SU-DHL-6 (cell line): ENCODE measurements around the gene INSC.
A peak's percentile ranks its signal among the peaks of the same experiment; 100 is the strongest.

Experiments used
- H2AFZ ChIP-seq: fragments of 200-600 bp; sonication (generic); 2 replicates; pipeline ENCODE4 v1.6.1; 2014; ENCODE audit warnings: low read depth, mild to moderate bottlenecking, moderate library complexity, mixed read lengths, antibody characterized with exemption, low read length; ENCODE audit not compliant: severe bottlenecking
- H3F3A ChIP-seq: fragments of 200-600 bp; shearing (Covaris generic); 2 replicates; pipeline ENCODE4 v1.6.0; 2016; ENCODE audit warnings: antibody characterized with exemption, mild to moderate bottlenecking; ENCODE audit not compliant: insufficient read depth
- H3K27ac ChIP-seq: fragments of 200-600 bp; sonication (generic); 2 replicates; pipeline ENCODE4 v1.5.1; 2016; ENCODE audit warnings: low read depth, mild to moderate bottlenecking, low read length, moderate library complexity, mixed read lengths
- H3K27me3 ChIP-seq: fragments of 200-600 bp; sonication (generic), shearing (Covaris generic); 2 replicates; pipeline ENCODE4 v1.6.0; 2014; ENCODE audit warnings: mild to moderate bottlenecking, low read length
- H3K36me3 ChIP-seq: fragments of 200-600 bp; sonication (generic); 2 replicates; pipeline ENCODE4 v1.6.1; 2014; ENCODE audit warnings: mild to moderate bottlenecking, low read length, mixed read lengths
- H3K4me2 ChIP-seq: fragments of 300-600, 200-600 bp; shearing (Covaris generic), sonication (generic); 2 replicates; pipeline ENCODE4 v1.6.0; 2014; ENCODE audit warnings: low read length, low read depth, mild to moderate bottlenecking; ENCODE audit not compliant: poor library complexity, severe bottlenecking
- H3K4me3 ChIP-seq: fragments of 200-600 bp; sonication (generic); 2 replicates; pipeline ENCODE4 v1.5.1; 2014; ENCODE audit warnings: antibody characterized with exemption, low read length, mild to moderate bottlenecking, mixed read lengths; ENCODE audit not compliant: insufficient read depth, poor library complexity, severe bottlenecking
- H3K79me2 ChIP-seq: fragments of 200-600 bp; sonication (generic); 2 replicates; pipeline ENCODE4 v1.6.1; 2014; ENCODE audit warnings: mild to moderate bottlenecking, low read length, moderate library complexity; ENCODE audit not compliant: insufficient read depth
- H3K9ac ChIP-seq: fragments of 200-600 bp; sonication (generic); 2 replicates; pipeline ENCODE4 v1.7.0; 2014; ENCODE audit warnings: mild to moderate bottlenecking, low read length
- H3K9me2 ChIP-seq: fragments of 200-600 bp; sonication (generic); replicated peaks from 2 replicates; pipeline ENCODE4 v1.6.1; 2014; ENCODE audit warnings: low read length; ENCODE audit not compliant: insufficient read depth
- H3K9me3 ChIP-seq: fragments of 200-600 bp; sonication (generic); 2 replicates; pipeline ENCODE4 v1.6.1; 2014; ENCODE audit warnings: low read length, mixed read lengths; ENCODE audit not compliant: insufficient read depth
- H4K20me1 ChIP-seq: fragments of 200-600 bp; sonication (generic); 2 replicates; pipeline ENCODE4 v1.6.1; 2014; ENCODE audit warnings: low read depth, mild to moderate bottlenecking, antibody characterized with exemption, low read length, moderate library complexity, mixed read lengths
- CTCF ChIP-seq: fragments of 200-600 bp; sonication (generic); IDR thresholded peaks from one replicate; pipeline ENCODE4 v1.5.1; 2017; ENCODE audit warnings: antibody characterized with exemption, mild to moderate bottlenecking, low read length, moderate library complexity; ENCODE audit not compliant: insufficient read depth, poor library complexity, severe bottlenecking
- EZH2phosphoT487 ChIP-seq: fragments of 200-600 bp; sonication (generic), shearing (Covaris generic); conservative IDR thresholded peaks from 2 replicates; pipeline ENCODE4 v1.6.1; 2018; ENCODE audit warnings: mild to moderate bottlenecking, antibody characterized with exemption, low read length, moderate library complexity, mixed read lengths

Gene INSC

GRCh38 chr11:15266999-15267398, 152.3 kb downstream of the INSC start:
- Histone ChIP-seq H3K4me3 (no peak overlapping the region), H4K20me1 (no peaks in the 10 kb centered on the region), H3K79me2 (no peaks in the 10 kb centered on the region), H3K27me3 (no peaks in the 10 kb centered on the region), H3K27ac (no peak overlapping the region), H3K9me3 (no peaks in the 10 kb centered on the region), H3F3A (no peaks in the 10 kb centered on the region), H3K4me2 (no peak overlapping the region), H3K36me3 (no peaks in the 10 kb centered on the region), H3K9me2 (no peaks in the 10 kb centered on the region), H3K9ac (no peak overlapping the region), H2AFZ (no peak overlapping the region)
- TF ChIP-seq EZH2phosphoT487 (no peak), CTCF (no peak)

- no peaks in the 10 kb centered on the region for H3K9me2 ChIP-seq
- no peaks in the 10 kb centered on the region for H3F3A ChIP-seq
- no peaks in the 10 kb centered on the region for H4K20me1 ChIP-seq
- no peak overlapping the region for H2AFZ ChIP-seq
- no peak overlapping the region for H3K9ac ChIP-seq
- no peaks in the 10 kb centered on the region for H3K79me2 ChIP-seq
- no peaks in the 10 kb centered on the region for H3K9me3 ChIP-seq
- no peaks in the 10 kb centered on the region for H3K36me3 ChIP-seq
- no peak overlapping the region for H3K4me3 ChIP-seq
- H3K27ac ChIP-seq = no peak overlapping the region
- TF ChIP-seq EZH2phosphoT487 (no peak), CTCF (no peak)
- H3K27me3 ChIP-seq = no peaks in the 10 kb centered on the region
- H3K4me2 ChIP-seq = no peak overlapping the region
Measured at GRCh38 chr11:15268598-15268997, 153.9 kb downstream of the INSC start.

- Histone ChIP-seq H4K20me1 (no peaks in the 10 kb centered on the region), H2AFZ (no peak overlapping the region), H3F3A (no peaks in the 10 kb centered on the region), H3K79me2 (no peaks in the 10 kb centered on the region), H3K9me3 (no peaks in the 10 kb centered on the region), H3K9me2 (no peaks in the 10 kb centered on the region), H3K4me2 (no peak overlapping the region), H3K9ac (no peak overlapping the region), H3K4me3 (no peak overlapping the region), H3K36me3 (no peaks in the 10 kb centered on the region), H3K27me3 (no peaks in the 10 kb centered on the region), H3K27ac (no peak overlapping the region)
- no peak for TF ChIP-seq CTCF
Measured at GRCh38 chr11:15275141-15275540, 160.4 kb downstream of the INSC start.

GRCh38 chr11:15276621-15277020, 161.9 kb downstream of the INSC start:
- no peaks in the 10 kb centered on the region for H4K20me1 ChIP-seq
- H3K4me3 ChIP-seq = no peak overlapping the region
- no peaks in the 10 kb centered on the region for H3K9me2 ChIP-seq
- TF ChIP-seq CTCF (peak; percentile 22), EZH2phosphoT487 (no peak)
- H3K9ac ChIP-seq = no peak overlapping the region
- H3K9me3 ChIP-seq = no peaks in the 10 kb centered on the region
- H3K4me2 ChIP-seq = no peak overlapping the region
- no peak overlapping the region for H2AFZ ChIP-seq
- H3K36me3 ChIP-seq = no peaks in the 10 kb centered on the region
- no peaks in the 10 kb centered on the region for H3K79me2 ChIP-seq
- H3K27me3 ChIP-seq = no peaks in the 10 kb centered on the region
- no peak overlapping the region for H3K27ac ChIP-seq
- no peaks in the 10 kb centered on the region for H3F3A ChIP-seq
